ENCODE results near the gene GOLGA6C. TPM values are rescaled to one million over a fixed set of nuclear protein-coding genes. Genes with fewer than 3 reads are reported as not detected.
"Not testable (repeated sequence)": the region's sequence is repeated elsewhere in the genome, so short reads cannot be mapped to it uniquely, and the experiment has no call there.

Gene GOLGA6C
- total RNA-seq, 1 donor from 2014 or later = not detected

DNA sequence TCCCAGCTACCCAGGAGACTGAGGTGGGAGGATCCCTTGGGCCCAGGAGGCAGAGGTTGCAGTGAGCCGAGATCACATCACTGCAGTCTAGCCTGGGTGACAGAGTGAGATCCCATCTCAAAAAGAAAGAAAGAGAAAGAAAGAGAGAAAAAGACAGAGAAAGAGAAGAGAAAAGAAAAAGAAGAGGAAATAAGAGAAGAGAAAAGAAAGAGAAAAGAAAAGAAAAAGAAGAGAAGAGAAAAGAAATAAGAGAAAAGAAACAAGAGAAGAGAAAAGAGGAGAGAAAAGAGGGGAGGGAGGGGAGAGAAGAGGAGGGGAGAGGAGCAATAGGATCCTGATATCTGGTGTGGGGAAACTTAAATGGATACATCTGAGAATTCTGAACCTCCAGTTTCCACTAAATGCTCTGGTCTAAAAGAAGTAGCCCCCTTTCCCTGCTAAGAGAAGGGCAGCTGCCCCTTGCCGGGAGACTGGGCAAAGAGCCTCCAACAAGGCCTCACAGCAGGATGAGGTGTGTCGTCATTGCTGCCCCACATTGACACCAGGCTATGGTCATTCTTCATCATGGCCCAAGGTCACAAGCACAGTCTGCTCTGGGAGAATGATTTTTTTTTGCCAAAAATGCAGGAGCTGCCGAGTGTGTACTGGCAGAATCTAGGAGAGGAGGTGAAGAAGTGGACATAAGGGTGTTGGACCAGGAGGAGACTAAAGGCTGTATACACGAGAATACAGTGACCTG is 56.6 kb downstream of the GOLGA6C start:
- DNase-seq (ENCODE audit: low read depth in 2 of 2) = no peak

DNA sequence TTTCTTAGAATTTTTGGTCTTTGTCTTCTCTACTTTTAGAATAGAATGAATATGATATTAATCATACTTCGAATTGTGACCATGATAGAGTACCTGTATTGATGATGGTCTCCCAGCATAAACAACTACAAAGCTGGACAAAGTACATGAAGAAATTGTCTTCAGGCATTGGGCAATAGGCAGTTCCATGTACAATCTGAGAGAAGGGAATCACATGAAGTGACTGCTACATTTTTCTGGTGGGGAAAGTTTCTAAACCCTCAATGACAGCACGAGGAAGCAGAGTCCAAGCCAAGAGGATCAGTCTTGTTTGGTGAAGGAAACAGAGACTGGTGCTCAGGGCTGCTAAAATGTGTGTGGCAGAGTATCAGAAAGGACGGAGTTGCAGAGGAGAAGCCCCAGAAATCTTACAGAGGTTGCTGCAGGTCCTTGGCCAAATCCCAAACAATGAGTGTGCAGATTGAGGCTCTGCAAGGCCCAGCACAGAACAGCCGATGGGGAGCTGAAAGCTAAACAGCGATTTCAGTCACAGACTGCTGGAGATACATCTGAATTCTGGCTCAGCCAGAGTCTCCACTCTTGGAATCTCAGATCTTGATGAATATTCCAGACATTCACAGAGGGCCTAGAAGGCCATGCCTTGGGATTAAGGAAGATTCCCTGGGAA is 61.2 kb downstream of the GOLGA6C start:
- not testable (repeated sequence) for DNase-seq (ENCODE audit: low read depth in 2 of 2)

Other genes with a start within 250 kb of the GOLGA6C start
- gene PPCDC, start 234.7 kb upstream of the GOLGA6C start, total RNA-seq = 9.6 and 11.6 TPM in 2 replicates
- 4.5 and 10.1 TPM in 2 replicates for gene C15orf39, start 56.5 kb upstream of the GOLGA6C start, total RNA-seq
- not detected in 2 replicates for gene GOLGA6D, start 24.5 kb downstream of the GOLGA6C start, total RNA-seq
- gene COMMD4, start 77.7 kb downstream of the GOLGA6C start, total RNA-seq = 92.6 and 104 TPM in 2 replicates
- 8.0 and 22.5 TPM in 2 replicates for gene NEIL1, start 88.7 kb downstream of the GOLGA6C start, total RNA-seq
- gene MAN2C1, start 110.3 kb downstream of the GOLGA6C start, total RNA-seq = 98.5 and 131 TPM in 2 replicates
- gene SIN3A, start 193.4 kb downstream of the GOLGA6C start, total RNA-seq = 23.1 and 29.6 TPM in 2 replicates

Measured in dermis microvascular lymphatic vessel endothelial cell (primary cell).